ENCODE results near the gene GIT2. TPM values are rescaled to one million over a fixed set of nuclear protein-coding genes. Genes with fewer than 3 reads are reported as not detected.

Gene GIT2
- total RNA-seq, 4 donors from 2014 or later, result 55.0 to 107 (median 79.8) TPM

GRCh38 chr12:110005319-110005973, 9.3 kb upstream of the GIT2 start:
- peak overlapping the region in 1 of 4 donors; percentile 13 for H3K4me3 ChIP-seq
- peak in 2 of 3 donors; percentile 62 to 67 for DNase-seq
- no peaks in the 10 kb centered on the region for H3K27me3 ChIP-seq
- H3K27ac ChIP-seq, result peak overlapping the region in 2 of 4 donors; percentile 35 to 92
- no peaks in the 10 kb centered on the region for H3K9me3 ChIP-seq
- peaks cover 0 to 7% (median 0%) of the 10 kb centered on the region in 3 donors for H3K36me3 ChIP-seq
- TF ChIP-seq CTCF (IDR thresholded peaks at IDR 0.05) (no peak), POLR2A (IDR thresholded peaks at IDR 0.05) (no peak)
- H3K4me1 ChIP-seq, result peaks cover 0 to 32% (median 9%) of the 10 kb centered on the region in 4 donors

- H3K27ac ChIP-seq, result peak overlapping the region in 2 of 4 donors; percentile 35 to 92
- peaks cover 0 to 7% (median 0%) of the 10 kb centered on the region in 3 donors for H3K36me3 ChIP-seq
- no peak for TF ChIP-seq CTCF (IDR thresholded peaks at IDR 0.05)
- TF ChIP-seq POLR2A (IDR thresholded peaks at IDR 0.05), result no peak
- no peak overlapping the region for H3K4me3 ChIP-seq
- H3K27me3 ChIP-seq, result no peaks in the 10 kb centered on the region
- H3K4me1 ChIP-seq, result peaks cover 0 to 37% (median 7%) of the 10 kb centered on the region in 4 donors
- H3K9me3 ChIP-seq, result no peaks in the 10 kb centered on the region
- no peak for DNase-seq
These were observed 8.4 kb upstream of the GIT2 start for GRCh38 chr12:110004598-110004997.

- TF ChIP-seq POLR2A (IDR thresholded peaks at IDR 0.05) (no peak), CTCF (IDR thresholded peaks at IDR 0.05) (no peak)
- H3K27ac ChIP-seq, result peak overlapping the region in 3 of 4 donors; percentile 5 to 92 (median 11)
- no peak overlapping the region for H3K4me3 ChIP-seq
- no peaks in the 10 kb centered on the region for H3K9me3 ChIP-seq
- peaks cover 0 to 45% (median 9%) of the 10 kb centered on the region in 4 donors for H3K4me1 ChIP-seq
- H3K36me3 ChIP-seq, result peaks cover 0 to 7% (median 0%) of the 10 kb centered on the region in 3 donors
- H3K27me3 ChIP-seq, result no peaks in the 10 kb centered on the region
- DNase-seq, result no peak
These were observed 6.7 kb upstream of the GIT2 start for GRCh38 chr12:110002676-110003515.

GRCh38 chr12:110001596-110001995, 5.4 kb upstream of the GIT2 start:
- TF ChIP-seq POLR2A (IDR thresholded peaks at IDR 0.05), result no peak
- no peak for TF ChIP-seq CTCF (IDR thresholded peaks at IDR 0.05)
- H3K36me3 ChIP-seq, result peaks cover 0 to 7% (median 0%) of the 10 kb centered on the region in 3 donors
- H3K4me1 ChIP-seq, result peaks cover 0 to 45% (median 9%) of the 10 kb centered on the region in 4 donors
- peak overlapping the region in 1 of 4 donors; percentile 92 for H3K27ac ChIP-seq
- no peak for DNase-seq
- H3K27me3 ChIP-seq, result no peaks in the 10 kb centered on the region
- no peaks in the 10 kb centered on the region for H3K9me3 ChIP-seq
- no peak overlapping the region for H3K4me3 ChIP-seq

- no peaks in the 10 kb centered on the region for H3K27me3 ChIP-seq
- H3K4me1 ChIP-seq, result peaks cover 0 to 43% (median 9%) of the 10 kb centered on the region in 4 donors
- peak overlapping the region; percentile 81 to 92 (median 84) for H3K27ac ChIP-seq
- no peaks in the 10 kb centered on the region for H3K9me3 ChIP-seq
- peak overlapping the region; percentile 90 to 97 (median 96) for H3K4me3 ChIP-seq
- H3K36me3 ChIP-seq, result peaks cover 0 to 7% (median 0%) of the 10 kb centered on the region in 3 donors
- peak in 2 of 3 donors; percentile 61 to 62 for DNase-seq
- TF ChIP-seq POLR2A (IDR thresholded peaks at IDR 0.05) (no peak), CTCF (IDR thresholded peaks at IDR 0.05) (no peak)
These were observed 3.9 kb upstream of the GIT2 start for GRCh38 chr12:109999983-110000505.
